ENCODE data around the gene TTC24. TPM values are rescaled to one million over a fixed set of nuclear protein-coding genes. Genes with fewer than 3 reads are reported as not detected.
"Not testable (repeated sequence)": the region's sequence is repeated elsewhere in the genome, so short reads cannot be mapped to it uniquely, and the experiment has no call there.

The TTC24 gene
- total RNA-seq, 2 donors from 2014 or later: 14.7 to 17.4 TPM

GRCh38 chr1:156583821-156584622, 4.5 kb downstream of the TTC24 start:
- Mint-ChIP-seq H3K4me1 (ENCODE audit: low read depth) (peaks cover 35% of the 10 kb centered on the region), H3K27ac (peak overlapping the region; percentile 64), H3K36me3 (ENCODE audit: insufficient read depth in 2 of 2) (no peaks in the 10 kb centered on the region), H3K4me3 (peak overlapping the region; percentile 79 to 96), H3K9me3 (no peaks in the 10 kb centered on the region), H3K27me3 (ENCODE audit: low read depth) (no peaks in the 10 kb centered on the region)
- ATAC-seq (replicated peaks in 1 of 2): peak; percentile 32 to 33
- DNase-seq: peak; percentile 78 to 80

- H3K4me1 Mint-ChIP-seq (ENCODE audit: low read depth): peaks cover 35% of the 10 kb centered on the region
- no peak overlapping the region for H3K4me3 Mint-ChIP-seq
- no peaks in the 10 kb centered on the region for H3K36me3 Mint-ChIP-seq (ENCODE audit: insufficient read depth in 2 of 2)
- H3K27ac Mint-ChIP-seq: no peak overlapping the region
- ATAC-seq (replicated peaks in 1 of 2): no peak
- H3K27me3 Mint-ChIP-seq (ENCODE audit: low read depth): no peaks in the 10 kb centered on the region
- DNase-seq: no peak
- no peaks in the 10 kb centered on the region for H3K9me3 Mint-ChIP-seq
Measured at GRCh38 chr1:156584813-156585212, 5.3 kb downstream of the TTC24 start.

DNA sequence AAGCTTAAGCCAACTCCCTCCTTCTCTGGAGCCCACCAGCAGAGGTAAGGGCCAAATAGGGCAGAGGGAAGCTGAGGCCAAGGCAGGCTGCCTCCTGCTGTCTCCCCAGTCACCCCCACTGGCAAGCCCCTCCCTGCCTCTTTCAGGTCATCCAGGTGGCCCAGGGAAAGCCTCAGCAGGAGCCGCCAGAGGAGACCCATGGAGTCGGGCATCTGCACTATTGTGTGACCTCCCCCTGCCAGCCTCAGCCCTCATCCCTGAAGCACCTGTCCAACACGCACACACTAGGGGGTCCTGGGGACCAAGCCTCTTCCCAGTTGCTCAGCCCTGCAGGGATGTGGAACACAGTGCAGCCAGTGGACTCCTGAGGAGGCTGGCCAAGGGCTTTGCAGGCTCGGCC, 6.8 kb downstream of the TTC24 start:
- H3K4me1 Mint-ChIP-seq (ENCODE audit: low read depth): peaks cover 40% of the 10 kb centered on the region
- no peak overlapping the region for H3K27ac Mint-ChIP-seq
- no peak overlapping the region for H3K4me3 Mint-ChIP-seq

DNA sequence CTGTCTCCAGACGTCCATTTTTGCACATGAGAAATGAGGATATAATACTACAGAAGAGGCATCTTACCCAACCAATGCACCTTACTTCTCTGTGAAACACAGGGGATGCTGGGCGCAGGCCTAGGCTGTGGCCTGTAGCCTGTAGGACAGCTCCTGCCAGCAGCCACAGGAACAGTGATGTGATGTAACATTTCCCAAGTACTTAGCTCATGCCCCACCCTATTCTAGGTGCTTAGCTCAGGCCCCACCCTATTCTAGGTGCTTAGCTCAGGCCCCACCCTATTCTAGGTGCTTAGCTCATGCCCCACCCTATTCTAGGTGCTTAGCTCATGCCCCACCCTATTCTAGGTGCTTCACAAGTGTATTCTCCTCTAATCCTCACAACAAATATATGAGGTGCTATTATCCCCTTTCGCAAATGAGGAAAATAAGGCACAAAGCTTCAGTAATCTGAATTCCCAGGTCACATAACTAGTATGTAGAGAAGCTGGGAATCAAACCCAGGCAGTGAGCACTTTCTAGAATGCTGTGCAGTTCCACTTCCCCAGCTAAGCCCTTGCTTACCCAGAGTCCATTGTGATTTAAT, 7.5 kb downstream of the TTC24 start:
- no peak for DNase-seq

More for the DNA sequence above, 6.8 kb downstream of the TTC24 start:
- DNase-seq (no peak), ATAC-seq (replicated peaks in 1 of 2) (no peak)
- Mint-ChIP-seq H3K9me3 (no peaks in the 10 kb centered on the region), H3K36me3 (ENCODE audit: insufficient read depth in 2 of 2) (no peaks in the 10 kb centered on the region), H3K27me3 (ENCODE audit: low read depth) (no peaks in the 10 kb centered on the region)

DNA sequence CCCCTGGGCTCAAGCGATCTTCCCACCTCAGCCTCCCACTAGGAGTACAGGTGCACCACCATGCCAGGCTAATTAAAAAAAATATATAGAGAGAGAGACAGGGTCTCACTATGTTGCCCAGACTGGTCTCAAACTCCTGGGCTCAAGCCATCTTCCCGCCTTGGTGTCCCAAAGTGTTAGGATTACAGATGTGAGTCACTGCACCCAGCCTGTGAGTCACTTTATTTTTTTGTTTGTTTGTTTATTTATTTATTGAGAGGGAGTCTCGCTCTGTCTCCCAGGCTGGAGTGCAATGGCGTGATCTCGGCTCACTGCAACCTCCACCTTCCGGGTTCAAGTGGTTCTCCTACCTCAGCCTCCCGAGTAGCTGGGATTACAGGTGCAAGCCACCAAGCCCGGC, 8.4 kb downstream of the TTC24 start:
- H3K36me3 Mint-ChIP-seq (ENCODE audit: insufficient read depth in 2 of 2); DNase-seq; ATAC-seq (replicated peaks in 1 of 2); H3K4me3 Mint-ChIP-seq; H3K27ac Mint-ChIP-seq; H3K27me3 Mint-ChIP-seq (ENCODE audit: low read depth); H3K9me3 Mint-ChIP-seq: not testable (repeated sequence)
- H3K4me1 Mint-ChIP-seq (ENCODE audit: low read depth): peaks cover 32% of the 10 kb centered on the region

More for the DNA sequence above, 7.5 kb downstream of the TTC24 start:
- Mint-ChIP-seq H3K4me1 (ENCODE audit: low read depth) (peaks cover 34% of the 10 kb centered on the region), H3K36me3 (ENCODE audit: insufficient read depth in 2 of 2) (no peaks in the 10 kb centered on the region), H3K27me3 (ENCODE audit: low read depth) (no peaks in the 10 kb centered on the region), H3K4me3 (no peak overlapping the region), H3K27ac (no peak overlapping the region), H3K9me3 (no peaks in the 10 kb centered on the region)
- no peak for ATAC-seq (replicated peaks in 1 of 2)

DNA sequence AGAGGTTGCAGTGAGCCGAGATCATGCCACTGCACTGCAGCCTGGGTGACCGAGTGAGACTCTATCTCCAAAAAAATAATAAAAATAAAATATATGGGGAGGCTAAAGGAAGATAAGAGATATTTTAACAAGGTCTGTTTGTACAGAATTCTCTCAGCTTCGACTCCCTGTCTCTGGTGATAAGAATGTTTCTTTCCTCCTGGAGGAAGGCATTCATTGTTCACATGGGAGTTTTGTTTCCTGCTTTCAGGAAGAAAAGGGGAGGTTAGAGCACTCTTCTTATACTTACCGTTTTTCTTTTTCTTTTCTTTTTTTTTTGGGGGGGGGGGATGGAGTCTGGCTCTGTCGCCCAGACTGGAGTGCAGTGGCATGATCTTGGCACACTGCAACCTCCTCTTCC, 10.0 kb downstream of the TTC24 start:
- H3K4me1 Mint-ChIP-seq (ENCODE audit: low read depth): peaks cover 18% of the 10 kb centered on the region
- H3K36me3 Mint-ChIP-seq (ENCODE audit: insufficient read depth in 2 of 2): no peaks in the 10 kb centered on the region
- ATAC-seq (replicated peaks in 1 of 2): no peak

GRCh38 chr1:156590326-156591180, 11.0 kb downstream of the TTC24 start:
- no peak for DNase-seq
- Mint-ChIP-seq H3K27me3 (ENCODE audit: low read depth) (no peaks in the 10 kb centered on the region), H3K9me3 (no peaks in the 10 kb centered on the region), H3K4me3 (peak overlapping the region; percentile 83 to 87), H3K27ac (peak overlapping the region; percentile 92), H3K4me1 (ENCODE audit: low read depth) (peaks cover 24% of the 10 kb centered on the region), H3K36me3 (ENCODE audit: insufficient read depth in 2 of 2) (peaks cover 4 to 7% of the 10 kb centered on the region in 2 donors)
- no peak for ATAC-seq (replicated peaks in 1 of 2)

More for the DNA sequence above, 10.0 kb downstream of the TTC24 start:
- H3K9me3 Mint-ChIP-seq: no peaks in the 10 kb centered on the region
- no peak for DNase-seq
- no peak overlapping the region for H3K27ac Mint-ChIP-seq
- H3K27me3 Mint-ChIP-seq (ENCODE audit: low read depth): no peaks in the 10 kb centered on the region
- H3K4me3 Mint-ChIP-seq: no peak overlapping the region

DNA sequence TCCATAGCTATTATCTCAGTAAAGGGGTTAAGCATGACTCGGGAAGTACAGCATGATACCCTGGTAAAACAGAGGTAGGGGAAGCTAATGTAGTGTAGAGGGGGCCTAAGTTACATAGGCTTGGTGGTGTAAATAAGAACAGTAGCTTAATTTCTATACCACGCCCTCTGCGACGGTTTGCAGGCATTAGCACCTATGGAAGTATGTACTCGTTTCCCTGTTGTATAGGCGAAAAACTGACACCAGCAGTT, 11.6 kb downstream of the TTC24 start:
- Mint-ChIP-seq H3K27me3 (ENCODE audit: low read depth) (no peaks in the 10 kb centered on the region), H3K36me3 (ENCODE audit: insufficient read depth in 2 of 2) (peaks cover 4 to 7% of the 10 kb centered on the region in 2 donors), H3K9me3 (no peaks in the 10 kb centered on the region), H3K4me3 (peak overlapping the region; percentile 83 to 87), H3K27ac (peak overlapping the region; percentile 92), H3K4me1 (ENCODE audit: low read depth) (peaks cover 24% of the 10 kb centered on the region)
- ATAC-seq (replicated peaks in 1 of 2): peak in 1 of 2 donors; percentile 11
- no peak for DNase-seq

DNA sequence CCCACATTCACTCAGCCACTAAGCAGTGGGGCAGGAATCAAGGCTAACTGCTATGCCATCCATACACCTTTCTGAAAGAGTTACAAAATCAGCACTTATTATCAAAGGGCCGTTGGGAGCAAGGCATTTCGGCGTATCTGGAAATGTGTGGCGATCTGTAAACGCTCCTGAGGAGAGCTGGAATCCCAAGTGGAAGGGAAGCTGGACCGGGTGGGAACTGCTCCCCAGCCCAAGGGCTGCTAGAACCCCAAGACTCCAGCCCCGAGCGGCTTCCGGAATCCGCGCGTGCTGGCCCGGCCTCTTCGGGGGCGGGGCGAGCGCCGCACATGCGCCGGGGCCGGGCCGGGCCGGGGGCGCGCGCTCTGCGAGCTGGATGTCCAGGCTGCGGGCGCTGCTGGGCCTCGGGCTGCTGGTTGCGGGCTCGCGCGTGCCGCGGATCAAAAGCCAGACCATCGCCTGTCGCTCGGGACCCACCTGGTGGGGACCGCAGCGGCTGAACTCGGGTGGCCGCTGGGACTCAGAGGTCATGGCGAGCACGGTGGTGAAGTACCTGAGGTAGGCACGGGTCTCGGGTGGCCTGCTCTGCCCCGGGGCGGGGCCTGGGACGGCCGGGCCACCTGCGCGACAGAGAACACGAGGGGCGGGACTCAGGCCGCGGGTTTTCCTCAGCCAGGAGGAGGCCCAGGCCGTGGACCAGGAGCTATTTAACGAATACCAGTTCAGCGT, 12.1 kb downstream of the TTC24 start, which contains the start of gene NAXE:
Gene NAXE (plus strand): TSS at position 345 of the 726 bp plus-strand sequence. CDS start 29 bp downstream, at position 374.
- ATAC-seq (replicated peaks in 1 of 2) (peak; percentile 95 to 97), DNase-seq (peak; percentile 76 to 81)
- peaks cover 4 to 7% of the 10 kb centered on the region in 2 donors for H3K36me3 Mint-ChIP-seq (ENCODE audit: insufficient read depth in 2 of 2)
- H3K27ac Mint-ChIP-seq: peak within 1 kb of the TSS; percentile 92
- H3K4me1 Mint-ChIP-seq (ENCODE audit: low read depth): peaks cover 24% of the 10 kb centered on the region
- no peaks in the 10 kb centered on the region for H3K9me3 Mint-ChIP-seq
- no peaks in the 10 kb centered on the region for H3K27me3 Mint-ChIP-seq (ENCODE audit: low read depth)
- H3K4me3 Mint-ChIP-seq: peak within 1 kb of the TSS; percentile 83 to 87

DNA sequence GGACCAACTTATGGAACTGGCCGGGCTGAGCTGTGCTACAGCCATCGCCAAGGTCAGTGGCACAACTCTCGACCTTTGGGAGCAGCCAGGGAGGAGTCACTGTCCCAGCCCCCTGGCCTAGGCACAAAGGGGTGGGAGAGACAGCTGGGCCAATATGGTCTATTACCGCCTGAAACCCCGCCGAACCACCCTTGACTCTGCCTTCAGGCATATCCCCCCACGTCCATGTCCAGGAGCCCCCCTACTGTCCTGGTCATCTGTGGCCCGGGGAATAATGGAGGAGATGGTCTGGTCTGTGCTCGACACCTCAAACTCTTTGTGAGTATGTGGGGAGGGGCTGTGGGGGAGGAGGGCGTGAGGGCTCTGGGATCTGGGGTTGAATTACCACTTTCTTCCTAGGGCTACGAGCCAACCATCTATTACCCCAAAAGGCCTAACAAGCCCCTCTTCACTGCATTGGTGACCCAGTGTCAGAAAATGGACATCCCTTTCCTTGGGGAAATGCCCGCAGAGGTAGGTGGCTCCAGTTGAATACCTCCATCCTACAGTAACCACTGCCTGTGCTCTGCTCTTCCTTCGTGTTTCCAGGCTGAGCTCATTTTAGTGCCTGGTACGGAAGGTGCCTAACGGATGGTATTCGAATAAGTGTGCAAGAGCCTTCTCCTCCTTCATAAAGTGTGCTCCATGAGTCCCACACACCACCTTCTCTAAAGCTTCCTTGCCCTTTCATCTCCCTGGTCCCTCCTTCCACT, 12.8 kb downstream of the TTC24 start:
- H3K36me3 Mint-ChIP-seq (ENCODE audit: insufficient read depth in 2 of 2): peaks cover 4 to 13% of the 10 kb centered on the region in 2 donors
- peaks cover 24% of the 10 kb centered on the region for H3K4me1 Mint-ChIP-seq (ENCODE audit: low read depth)
- H3K9me3 Mint-ChIP-seq: no peaks in the 10 kb centered on the region
- H3K4me3 Mint-ChIP-seq: peak overlapping the region; percentile 66 to 83
- no peaks in the 10 kb centered on the region for H3K27me3 Mint-ChIP-seq (ENCODE audit: low read depth)
- peak overlapping the region; percentile 31 for H3K27ac Mint-ChIP-seq
- no peak for DNase-seq
- ATAC-seq (replicated peaks in 1 of 2): no peak

DNA sequence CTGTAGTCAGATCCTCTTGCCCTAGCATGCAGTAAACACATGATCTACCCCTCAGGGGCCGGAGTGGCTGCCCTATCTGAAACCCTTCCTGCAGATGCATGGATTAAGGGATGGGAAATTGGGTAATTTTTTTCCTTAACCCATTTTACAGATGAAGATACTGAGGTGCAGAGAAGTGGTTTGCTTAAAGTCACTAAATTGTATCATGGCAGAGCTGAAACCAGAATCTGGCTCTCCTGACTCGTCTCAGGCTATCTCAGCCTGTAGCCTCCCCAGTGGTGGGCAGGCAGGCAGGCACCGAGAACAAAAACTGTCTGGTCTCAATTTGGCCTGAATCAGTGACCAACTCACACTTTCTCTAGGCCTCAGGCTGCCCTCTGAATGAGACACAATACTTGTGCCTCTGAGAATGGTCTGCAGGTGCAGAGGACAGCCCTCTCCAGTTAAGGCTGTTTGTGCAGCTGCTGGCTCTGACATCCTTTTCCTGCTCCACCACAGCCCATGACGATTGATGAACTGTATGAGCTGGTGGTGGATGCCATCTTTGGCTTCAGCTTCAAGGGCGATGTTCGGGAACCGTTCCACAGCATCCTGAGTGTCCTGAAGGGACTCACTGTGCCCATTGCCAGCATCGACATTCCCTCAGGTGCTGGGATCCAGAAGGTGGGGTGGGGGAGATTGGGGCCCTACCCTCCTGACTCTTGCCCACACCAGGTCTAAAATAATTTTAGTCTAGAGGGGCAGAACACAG, 13.6 kb downstream of the TTC24 start:
- no peaks in the 10 kb centered on the region for H3K9me3 Mint-ChIP-seq
- H3K27me3 Mint-ChIP-seq (ENCODE audit: low read depth): no peaks in the 10 kb centered on the region
- no peak for DNase-seq
- no peak for ATAC-seq (replicated peaks in 1 of 2)
- H3K36me3 Mint-ChIP-seq (ENCODE audit: insufficient read depth in 2 of 2): peaks cover 4 to 13% of the 10 kb centered on the region in 2 donors
- peak overlapping the region; percentile 31 for H3K27ac Mint-ChIP-seq
- peaks cover 25% of the 10 kb centered on the region for H3K4me1 Mint-ChIP-seq (ENCODE audit: low read depth)
- H3K4me3 Mint-ChIP-seq: peak overlapping the region; percentile 66 to 83

DNA sequence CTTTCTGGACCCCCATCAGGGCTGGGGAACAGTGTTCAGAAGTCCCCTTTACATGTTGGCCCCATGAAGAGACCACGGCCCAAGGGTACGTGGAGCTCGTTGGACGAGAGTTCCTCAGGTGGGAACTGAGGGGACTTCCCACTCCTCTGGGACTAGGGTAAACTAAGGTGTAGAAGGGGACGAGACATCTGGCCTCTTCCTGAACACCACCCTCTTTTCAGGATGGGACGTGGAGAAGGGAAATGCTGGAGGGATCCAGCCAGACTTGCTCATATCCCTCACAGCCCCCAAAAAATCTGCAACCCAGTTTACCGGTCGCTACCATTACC, 14.1 kb downstream of the TTC24 start:
- Mint-ChIP-seq H3K4me1 (ENCODE audit: low read depth) (peaks cover 30% of the 10 kb centered on the region), H3K9me3 (no peaks in the 10 kb centered on the region), H3K27ac (no peak overlapping the region), H3K4me3 (no peak overlapping the region), H3K27me3 (ENCODE audit: low read depth) (no peaks in the 10 kb centered on the region), H3K36me3 (ENCODE audit: insufficient read depth in 2 of 2) (peaks cover 4 to 17% of the 10 kb centered on the region in 2 donors)
- ATAC-seq (replicated peaks in 1 of 2): no peak
- no peak for DNase-seq

All from activated T-cell treated with anti-CD3 and anti-CD28 coated beads, Interleukin-2, amount 50 U/mL, for 72 hours (primary cell).